GM06990 (cell line): ENCODE measurements around the gene ILF2.
"Not testable (repeated sequence)": the region's sequence is repeated elsewhere in the genome, so short reads cannot be mapped to it uniquely, and the experiment has no call there.

ENCODE experiments used
- DNase-seq: peaks from one replicate; pipeline ENCODE4 v3.0.0-alpha.2; 2011; ENCODE audit not compliant: insufficient read length; ENCODE audit errors: extremely low read depth
- H3K27me3 ChIP-seq: replicated peaks from 2 replicates; pipeline ENCODE4 v1.6.0; 2011; ENCODE audit warnings: low read length; ENCODE audit not compliant: control insufficient read depth, insufficient read depth
- H3K36me3 ChIP-seq: 2 replicates; pipeline ENCODE4 v1.5.1; 2011; ENCODE audit warnings: low read length; ENCODE audit not compliant: control insufficient read depth, insufficient read depth
- H3K4me3 ChIP-seq: replicated peaks from 2 replicates; pipeline ENCODE4 v1.5.1; 2011; ENCODE audit warnings: low read depth, mild to moderate bottlenecking, control low read depth, low read length
- CTCF ChIP-seq: IDR thresholded peaks from 2 replicates; pipeline ENCODE4 v1.5.1; 2011; ENCODE audit warnings: low read length, control low read depth, mild to moderate bottlenecking, inconsistent platforms; ENCODE audit not compliant: insufficient read depth, poor library complexity, severe bottlenecking

ILF2 gene

GRCh38 chr1:153643100-153643499 is 27.7 kb downstream of the ILF2 start:
- TF ChIP-seq CTCF = no peak
- no peak for DNase-seq
- H3K4me3 ChIP-seq = no peak overlapping the region
- H3K27me3 ChIP-seq = no peaks in the 10 kb centered on the region
- peaks cover 34% of the 10 kb centered on the region for H3K36me3 ChIP-seq

- no peak overlapping the region for H3K4me3 ChIP-seq
- no peak for DNase-seq
- H3K27me3 ChIP-seq = no peaks in the 10 kb centered on the region
- no peak for TF ChIP-seq CTCF
- peaks cover 36% of the 10 kb centered on the region for H3K36me3 ChIP-seq
These were observed 28.6 kb downstream of the ILF2 start for GRCh38 chr1:153642161-153642560.

GRCh38 chr1:153640861-153641260 is 29.9 kb downstream of the ILF2 start:
- no peak for DNase-seq
- H3K36me3 ChIP-seq = peaks cover 39% of the 10 kb centered on the region
- no peak for TF ChIP-seq CTCF
- H3K27me3 ChIP-seq = no peaks in the 10 kb centered on the region
- no peak overlapping the region for H3K4me3 ChIP-seq

- not testable (repeated sequence) for H3K4me3 ChIP-seq, DNase-seq, H3K27me3 ChIP-seq
- peaks cover 34% of the 10 kb centered on the region for H3K36me3 ChIP-seq
These were observed 30.6 kb downstream of the ILF2 start for GRCh38 chr1:153640213-153640612.

- no peak for DNase-seq
- no peak for TF ChIP-seq CTCF
- Histone ChIP-seq H3K27me3 (no peaks in the 10 kb centered on the region), H3K4me3 (no peak overlapping the region), H3K36me3 (peaks cover 31% of the 10 kb centered on the region)
These were observed 31.5 kb downstream of the ILF2 start for GRCh38 chr1:153639280-153639679.

- Histone ChIP-seq H3K27me3 (no peaks in the 10 kb centered on the region), H3K4me3 (no peak overlapping the region), H3K36me3 (peaks cover 31% of the 10 kb centered on the region)
- no peak for DNase-seq
- TF ChIP-seq CTCF = no peak
These were observed 32.5 kb downstream of the ILF2 start for GRCh38 chr1:153638261-153638660.
